H1 (cell line): Measurements from ENCODE around the gene MBP. TPM values are rescaled to one million over a fixed set of nuclear protein-coding genes. Genes with fewer than 3 reads are reported as not detected.

Experiments used
- CTCF ChIP-seq, 3 experiments: IDR thresholded peaks; 1 replicate in 2 of 3; 2 replicates in 1 of 3; pipeline versions ENCODE4 v1.5.1 to v1.6.1; 2011; ENCODE audit warnings: low read length in 3 of 3, mild to moderate bottlenecking in 3 of 3, inconsistent platforms in 2 of 3, low read depth in 1 of 3, moderate library complexity in 1 of 3; ENCODE audit not compliant: insufficient read depth in 1 of 3; ENCODE audit errors: control extremely low read depth in 1 of 3
- polyA plus RNA-seq, 7 experiments: library from polyadenylated mRNA; depleted of rRNA in 3 of 7; stranded (reverse) in 5 of 7; unstranded in 2 of 7; fragments of >200 nt in 5 of 7; fragments of 200-250 nt in 2 of 7; gene quantifications; 1 replicate in 5 of 7; 2 replicates in 1 of 7; 4 replicates in 1 of 7; pipeline versions ENCODE4 v1.2.1 to v1.2.3, GENCODE V29; 2011 to 2013; ENCODE audit warnings: missing spikeins in 2 of 7, mixed read lengths in 2 of 7
- total RNA-seq: library from RNA; stranded (reverse); fragmentation: NEBNext Ultra II Directional; extraction: Animal tissue kit (Norgen Biotek cat#: 25700); gene quantifications from 2 replicates; pipeline ENCODE4 v1.2.1, GENCODE V29; 2021

MBP gene
- total and polyA plus RNA-seq, 2 of the 8 experiments (the other 6 are each of a cell fraction or from before 2014, with no cell fraction given), result 7.7 to 19.2 TPM

GRCh38 chr18:77173275-77174030 is 40.9 kb upstream of the MBP start (continued):
- no peak for TF ChIP-seq CTCF (IDR thresholded peaks at IDR 0.05; ENCODE audit: control extremely low read depth in 1 of 3, insufficient read depth in 1 of 3, low read depth in 1 of 3, low read length in 3 of 3)
